ENCODE data around the gene LIMS2. TPM values are rescaled to one million over a fixed set of nuclear protein-coding genes. Genes with fewer than 3 reads are reported as not detected.

Gene LIMS2
- polyA plus RNA-seq, 1 donor, result 25.0 TPM

- Histone ChIP-seq H3K4me1 (ENCODE audit: control insufficient read depth, insufficient read depth, low read length) (peaks cover 10% of the 10 kb centered on the region), H3K36me3 (ENCODE audit: control insufficient read depth, insufficient read depth, low read length) (peaks cover 89% of the 10 kb centered on the region), H3K27ac (ENCODE audit: low read length) (no peak overlapping the region), H3K4me3 (ENCODE audit: low read length) (no peak overlapping the region), H3K9me3 (ENCODE audit: control insufficient read depth, low read depth, low read length) (peaks cover 2% of the 10 kb centered on the region), H3K27me3 (ENCODE audit: control insufficient read depth, insufficient read depth, low read length) (no peaks in the 10 kb centered on the region)
- no CpG with 5 or more reads among the region's 25 CpGs for WGBS (ENCODE audit: insufficient coverage, low lambda C conversion rate)
- DNase-seq, result no peak
Observed at GRCh38 chr2:127630864-127631540, 44.3 kb downstream of the LIMS2 start.

GRCh38 chr2:127630096-127630863 is 45.0 kb downstream of the LIMS2 start:
- Histone ChIP-seq H3K9me3 (ENCODE audit: control insufficient read depth, low read depth, low read length) (peaks cover 2% of the 10 kb centered on the region), H3K27me3 (ENCODE audit: control insufficient read depth, insufficient read depth, low read length) (no peaks in the 10 kb centered on the region), H3K4me1 (ENCODE audit: control insufficient read depth, insufficient read depth, low read length) (peaks cover 3% of the 10 kb centered on the region), H3K4me3 (ENCODE audit: low read length) (no peak overlapping the region), H3K27ac (ENCODE audit: low read length) (no peak overlapping the region), H3K36me3 (ENCODE audit: control insufficient read depth, insufficient read depth, low read length) (peaks cover 88% of the 10 kb centered on the region)
- no CpG with 5 or more reads among the region's 10 CpGs for WGBS (ENCODE audit: insufficient coverage, low lambda C conversion rate)
- DNase-seq, result no peak

GRCh38 chr2:127629637-127630036 is 45.7 kb downstream of the LIMS2 start:
- Histone ChIP-seq H3K4me1 (ENCODE audit: control insufficient read depth, insufficient read depth, low read length) (no peaks in the 10 kb centered on the region), H3K27me3 (ENCODE audit: control insufficient read depth, insufficient read depth, low read length) (no peaks in the 10 kb centered on the region), H3K27ac (ENCODE audit: low read length) (no peak overlapping the region), H3K36me3 (ENCODE audit: control insufficient read depth, insufficient read depth, low read length) (peaks cover 88% of the 10 kb centered on the region), H3K4me3 (ENCODE audit: low read length) (no peak overlapping the region), H3K9me3 (ENCODE audit: control insufficient read depth, low read depth, low read length) (peaks cover 2% of the 10 kb centered on the region)
- no CpG with 5 or more reads among the region's 9 CpGs for WGBS (ENCODE audit: insufficient coverage, low lambda C conversion rate)
- DNase-seq, result no peak

- WGBS (ENCODE audit: insufficient coverage, low lambda C conversion rate), result no CpG with 5 or more reads among the region's 17 CpGs
- Histone ChIP-seq H3K4me1 (ENCODE audit: control insufficient read depth, insufficient read depth, low read length) (no peaks in the 10 kb centered on the region), H3K36me3 (ENCODE audit: control insufficient read depth, insufficient read depth, low read length) (peaks cover 89% of the 10 kb centered on the region), H3K4me3 (ENCODE audit: low read length) (no peak overlapping the region), H3K27me3 (ENCODE audit: control insufficient read depth, insufficient read depth, low read length) (no peaks in the 10 kb centered on the region), H3K27ac (ENCODE audit: low read length) (no peak overlapping the region), H3K9me3 (ENCODE audit: control insufficient read depth, low read depth, low read length) (no peaks in the 10 kb centered on the region)
- no peak for DNase-seq
Observed at GRCh38 chr2:127628767-127629614, 46.3 kb downstream of the LIMS2 start.

GRCh38 chr2:127627740-127628571 is 47.4 kb downstream of the LIMS2 start:
- no peaks in the 10 kb centered on the region for H3K4me1 ChIP-seq (ENCODE audit: control insufficient read depth, insufficient read depth, low read length)
- DNase-seq, result no peak
- H3K9me3 ChIP-seq (ENCODE audit: control insufficient read depth, low read depth, low read length), result no peaks in the 10 kb centered on the region
- H3K27me3 ChIP-seq (ENCODE audit: control insufficient read depth, insufficient read depth, low read length), result no peaks in the 10 kb centered on the region
- no CpG with 5 or more reads among the region's 18 CpGs for WGBS (ENCODE audit: insufficient coverage, low lambda C conversion rate)
- no peak overlapping the region for H3K4me3 ChIP-seq (ENCODE audit: low read length)
- H3K36me3 ChIP-seq (ENCODE audit: control insufficient read depth, insufficient read depth, low read length), result peaks cover 90% of the 10 kb centered on the region
- no peak overlapping the region for H3K27ac ChIP-seq (ENCODE audit: low read length)

- Histone ChIP-seq H3K27me3 (ENCODE audit: control insufficient read depth, insufficient read depth, low read length) (no peaks in the 10 kb centered on the region), H3K4me3 (ENCODE audit: low read length) (no peak overlapping the region), H3K9me3 (ENCODE audit: control insufficient read depth, low read depth, low read length) (no peaks in the 10 kb centered on the region), H3K4me1 (ENCODE audit: control insufficient read depth, insufficient read depth, low read length) (no peaks in the 10 kb centered on the region), H3K36me3 (ENCODE audit: control insufficient read depth, insufficient read depth, low read length) (peaks cover 90% of the 10 kb centered on the region), H3K27ac (ENCODE audit: low read length) (no peak overlapping the region)
- no peak for DNase-seq
- WGBS (ENCODE audit: insufficient coverage, low lambda C conversion rate), result no CpG with 5 or more reads among the region's 28 CpGs
Observed at GRCh38 chr2:127626917-127627739, 48.2 kb downstream of the LIMS2 start.

- H3K36me3 ChIP-seq (ENCODE audit: control insufficient read depth, insufficient read depth, low read length), result peaks cover 89% of the 10 kb centered on the region
- no peaks in the 10 kb centered on the region for H3K9me3 ChIP-seq (ENCODE audit: control insufficient read depth, low read depth, low read length)
- no peak overlapping the region for H3K27ac ChIP-seq (ENCODE audit: low read length)
- no CpG with 5 or more reads among the region's 12 CpGs for WGBS (ENCODE audit: insufficient coverage, low lambda C conversion rate)
- no peaks in the 10 kb centered on the region for H3K4me1 ChIP-seq (ENCODE audit: control insufficient read depth, insufficient read depth, low read length)
- H3K27me3 ChIP-seq (ENCODE audit: control insufficient read depth, insufficient read depth, low read length), result no peaks in the 10 kb centered on the region
- H3K4me3 ChIP-seq (ENCODE audit: low read length), result no peak overlapping the region
- no peak for DNase-seq
Observed at GRCh38 chr2:127626175-127626574, 49.2 kb downstream of the LIMS2 start.

- H3K4me3 ChIP-seq (ENCODE audit: low read length), result no peak overlapping the region
- H3K4me1 ChIP-seq (ENCODE audit: control insufficient read depth, insufficient read depth, low read length), result no peaks in the 10 kb centered on the region
- no peaks in the 10 kb centered on the region for H3K27me3 ChIP-seq (ENCODE audit: control insufficient read depth, insufficient read depth, low read length)
- no peak for DNase-seq
- H3K36me3 ChIP-seq (ENCODE audit: control insufficient read depth, insufficient read depth, low read length), result peaks cover 88% of the 10 kb centered on the region
- no peak overlapping the region for H3K27ac ChIP-seq (ENCODE audit: low read length)
- H3K9me3 ChIP-seq (ENCODE audit: control insufficient read depth, low read depth, low read length), result no peaks in the 10 kb centered on the region
- WGBS (ENCODE audit: insufficient coverage, low lambda C conversion rate), result no CpG with 5 or more reads among the region's 2 CpGs
Observed at GRCh38 chr2:127625572-127625951, 49.8 kb downstream of the LIMS2 start.

GRCh38 chr2:127624756-127625571 is 50.4 kb downstream of the LIMS2 start:
- H3K9me3 ChIP-seq (ENCODE audit: control insufficient read depth, low read depth, low read length), result no peaks in the 10 kb centered on the region
- H3K27ac ChIP-seq (ENCODE audit: low read length), result no peak overlapping the region
- DNase-seq, result no peak
- H3K27me3 ChIP-seq (ENCODE audit: control insufficient read depth, insufficient read depth, low read length), result no peaks in the 10 kb centered on the region
- no peaks in the 10 kb centered on the region for H3K4me1 ChIP-seq (ENCODE audit: control insufficient read depth, insufficient read depth, low read length)
- no CpG with 5 or more reads among the region's 23 CpGs for WGBS (ENCODE audit: insufficient coverage, low lambda C conversion rate)
- no peak overlapping the region for H3K4me3 ChIP-seq (ENCODE audit: low read length)
- peaks cover 86% of the 10 kb centered on the region for H3K36me3 ChIP-seq (ENCODE audit: control insufficient read depth, insufficient read depth, low read length)
